Measurements from ENCODE around the gene CPLX4. TPM values are rescaled to one million over a fixed set of nuclear protein-coding genes. Genes with fewer than 3 reads are reported as not detected.

CPLX4 gene
- total and polyA plus RNA-seq, 2 of the 13 experiments (the other 11 are each of a cell fraction or from before 2014, with no cell fraction given), result not detected

- no peak for TF ChIP-seq NFIC (IDR thresholded peaks at IDR 0.05; ENCODE audit: low read length)
- TF ChIP-seq PATZ1 (CRISPR knock-in tag; IDR thresholded peaks at IDR 0.05), result peak; percentile 94
- no peak for TF ChIP-seq ZBTB8A (CRISPR knock-in tag; IDR thresholded peaks at IDR 0.05; ENCODE audit: borderline replicate concordance, low read depth)
- TF ChIP-seq, protein P1, sequence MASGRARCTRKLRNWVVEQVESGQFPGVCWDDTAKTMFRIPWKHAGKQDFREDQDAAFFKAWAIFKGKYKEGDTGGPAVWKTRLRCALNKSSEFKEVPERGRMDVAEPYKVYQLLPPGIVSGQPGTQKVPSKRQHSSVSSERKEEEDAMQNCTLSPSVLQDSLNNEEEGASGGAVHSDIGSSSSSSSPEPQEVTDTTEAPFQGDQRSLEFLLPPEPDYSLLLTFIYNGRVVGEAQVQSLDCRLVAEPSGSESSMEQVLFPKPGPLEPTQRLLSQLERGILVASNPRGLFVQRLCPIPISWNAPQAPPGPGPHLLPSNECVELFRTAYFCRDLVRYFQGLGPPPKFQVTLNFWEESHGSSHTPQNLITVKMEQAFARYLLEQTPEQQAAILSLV (CRISPR knock-in tag; IDR thresholded peaks at IDR 0.05; ENCODE audit: borderline replicate concordance), result peak; percentile 94; the same call in 1 of the 2 replicates
- TF ChIP-seq, protein P2, sequence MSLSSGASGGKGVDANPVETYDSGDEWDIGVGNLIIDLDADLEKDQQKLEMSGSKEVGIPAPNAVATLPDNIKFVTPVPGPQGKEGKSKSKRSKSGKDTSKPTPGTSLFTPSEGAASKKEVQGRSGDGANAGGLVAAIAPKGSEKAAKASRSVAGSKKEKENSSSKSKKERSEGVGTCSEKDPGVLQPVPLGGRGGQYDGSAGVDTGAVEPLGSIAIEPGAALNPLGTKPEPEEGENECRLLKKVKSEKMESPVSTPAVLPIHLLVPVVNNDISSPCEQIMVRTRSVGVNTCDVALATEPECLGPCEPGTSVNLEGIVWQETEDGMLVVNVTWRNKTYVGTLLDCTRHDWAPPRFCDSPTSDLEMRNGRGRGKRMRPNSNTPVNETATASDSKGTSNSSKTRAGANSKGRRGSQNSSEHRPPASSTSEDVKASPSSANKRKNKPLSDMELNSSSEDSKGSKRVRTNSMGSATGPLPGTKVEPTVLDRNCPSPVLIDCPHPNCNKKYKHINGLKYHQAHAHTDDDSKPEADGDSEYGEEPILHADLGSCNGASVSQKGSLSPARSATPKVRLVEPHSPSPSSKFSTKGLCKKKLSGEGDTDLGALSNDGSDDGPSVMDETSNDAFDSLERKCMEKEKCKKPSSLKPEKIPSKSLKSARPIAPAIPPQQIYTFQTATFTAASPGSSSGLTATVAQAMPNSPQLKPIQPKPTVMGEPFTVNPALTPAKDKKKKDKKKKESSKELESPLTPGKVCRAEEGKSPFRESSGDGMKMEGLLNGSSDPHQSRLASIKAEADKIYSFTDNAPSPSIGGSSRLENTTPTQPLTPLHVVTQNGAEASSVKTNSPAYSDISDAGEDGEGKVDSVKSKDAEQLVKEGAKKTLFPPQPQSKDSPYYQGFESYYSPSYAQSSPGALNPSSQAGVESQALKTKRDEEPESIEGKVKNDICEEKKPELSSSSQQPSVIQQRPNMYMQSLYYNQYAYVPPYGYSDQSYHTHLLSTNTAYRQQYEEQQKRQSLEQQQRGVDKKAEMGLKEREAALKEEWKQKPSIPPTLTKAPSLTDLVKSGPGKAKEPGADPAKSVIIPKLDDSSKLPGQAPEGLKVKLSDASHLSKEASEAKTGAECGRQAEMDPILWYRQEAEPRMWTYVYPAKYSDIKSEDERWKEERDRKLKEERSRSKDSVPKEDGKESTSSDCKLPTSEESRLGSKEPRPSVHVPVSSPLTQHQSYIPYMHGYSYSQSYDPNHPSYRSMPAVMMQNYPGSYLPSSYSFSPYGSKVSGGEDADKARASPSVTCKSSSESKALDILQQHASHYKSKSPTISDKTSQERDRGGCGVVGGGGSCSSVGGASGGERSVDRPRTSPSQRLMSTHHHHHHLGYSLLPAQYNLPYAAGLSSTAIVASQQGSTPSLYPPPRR (CRISPR knock-in tag; IDR thresholded peaks at IDR 0.05; ENCODE audit: borderline replicate concordance), result peak; percentile 32; the same call in 1 of the 2 replicates
- 0 out of 2 replicates have a peak, but pooled peaks have one; percentile 75 for TF ChIP-seq KLF6 (CRISPR knock-in tag; IDR thresholded peaks at IDR 0.05)
- no peak for TF ChIP-seq MIXL1 (CRISPR knock-in tag; IDR thresholded peaks at IDR 0.05)
- no peak for TF ChIP-seq ZNF878 (CRISPR knock-in tag; IDR thresholded peaks at IDR 0.05)
- TF ChIP-seq, protein P3, sequence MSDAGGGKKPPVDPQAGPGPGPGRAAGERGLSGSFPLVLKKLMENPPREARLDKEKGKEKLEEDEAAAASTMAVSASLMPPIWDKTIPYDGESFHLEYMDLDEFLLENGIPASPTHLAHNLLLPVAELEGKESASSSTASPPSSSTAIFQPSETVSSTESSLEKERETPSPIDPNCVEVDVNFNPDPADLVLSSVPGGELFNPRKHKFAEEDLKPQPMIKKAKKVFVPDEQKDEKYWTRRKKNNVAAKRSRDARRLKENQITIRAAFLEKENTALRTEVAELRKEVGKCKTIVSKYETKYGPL (CRISPR knock-in tag; IDR thresholded peaks at IDR 0.05), result peak; percentile 72; the same call in 1 of the 2 replicates
- TF ChIP-seq RBFOX2 (IDR thresholded peaks at IDR 0.05; ENCODE audit: low read depth, low read length), result peak; percentile 98
- TF ChIP-seq RFX1 (IDR thresholded peaks at IDR 0.05), result no peak
- TF ChIP-seq KMT2B (CRISPR knock-in tag; IDR thresholded peaks at IDR 0.05), result peak; percentile 76
- peak; percentile 58; the same call in 1 of the 2 replicates for TF ChIP-seq HNRNPL (IDR thresholded peaks at IDR 0.05; ENCODE audit: low read depth, low read length)
- no peak for TF ChIP-seq RCOR2 (CRISPR knock-in tag; IDR thresholded peaks at IDR 0.05)
- TF ChIP-seq SMAD3 (CRISPR knock-in tag; IDR thresholded peaks at IDR 0.05), result no peak
- no peak for TF ChIP-seq SIN3B (IDR thresholded peaks at IDR 0.05; ENCODE audit: low read length)
- TF ChIP-seq MED1 (CRISPR knock-in tag; IDR thresholded peaks at IDR 0.05), result peak; percentile 28
- no peak for TF ChIP-seq MATR3 (CRISPR knock-in tag; IDR thresholded peaks at IDR 0.05)
- TF ChIP-seq YY1 (IDR thresholded peaks at IDR 0.05; ENCODE audit: insufficient read depth, insufficient replicate concordance, low read depth, low read length), result peak; percentile 97
- TF ChIP-seq PLSCR1 (CRISPR knock-in tag; IDR thresholded peaks at IDR 0.05; ENCODE audit: borderline replicate concordance), result no peak
- no peak for TF ChIP-seq ZEB1 (IDR thresholded peaks at IDR 0.05; ENCODE audit: insufficient replicate concordance, low read depth)
Measured at GRCh38 chr18:59358712-59359575, 40.5 kb upstream of the CPLX4 start, which contains the start of gene LMAN1 (continued).
